ENCODE measurements around the gene KRT75. TPM values are rescaled to one million over a fixed set of nuclear protein-coding genes. Genes with fewer than 3 reads are reported as not detected.

KRT75 gene
- total RNA-seq, 6 experiments from 2014 or later, result not detected

- Histone ChIP-seq H3K27ac (no peak overlapping the region), H3K4me3 (no peak overlapping the region), H3K4me1 (no peaks in the 10 kb centered on the region), H3K27me3 (no peaks in the 10 kb centered on the region), H3K9me3 (no peaks in the 10 kb centered on the region), H3K36me3 (no peaks in the 10 kb centered on the region)
- intact Hi-C loops (cut with DNase I), result loop anchor here in 1 of 2 donors (10.0 kb wide), 1 partner anchor 174 kb away; no protein-coding TSS in a partner anchor
- DNase-seq, result no peak
- TF ChIP-seq CTCF (IDR thresholded peaks at IDR 0.05), result peak; percentile 27 to 49 (median 36)
- no peak for TF ChIP-seq POLR2A (IDR thresholded peaks at IDR 0.05)
- WGBS (ENCODE audit: insufficient coverage, low coverage, low lambda C conversion rate, missing lambda C conversion rate), result 40% methylated on average over 1 of the region's 11 CpGs
- peak; percentile 22 to 41 (median 34) for ATAC-seq
These were observed 43.2 kb downstream of the KRT75 start for GRCh38 chr12:52390739-52391617.

- H3K4me3 ChIP-seq, result no peak overlapping the region
- no peaks in the 10 kb centered on the region for H3K4me1 ChIP-seq
- H3K27me3 ChIP-seq, result no peaks in the 10 kb centered on the region
- H3K36me3 ChIP-seq, result no peaks in the 10 kb centered on the region
- H3K27ac ChIP-seq, result no peak overlapping the region
- no peak for TF ChIP-seq CTCF (IDR thresholded peaks at IDR 0.05)
- TF ChIP-seq POLR2A (IDR thresholded peaks at IDR 0.05), result no peak
- DNase-seq (no peak), ATAC-seq (no peak)
- WGBS (ENCODE audit: insufficient coverage, low coverage, low lambda C conversion rate, missing lambda C conversion rate), result 53% methylated on average over 9 of the region's 9 CpGs
- H3K9me3 ChIP-seq, result no peaks in the 10 kb centered on the region
- intact Hi-C loops (cut with DNase I), result loop anchor here in 1 of 2 donors (10.0 kb wide), 1 partner anchor 175 kb away; no protein-coding TSS in a partner anchor
These were observed 44.6 kb downstream of the KRT75 start for GRCh38 chr12:52389313-52390207.

- Histone ChIP-seq H3K36me3 (no peaks in the 10 kb centered on the region), H3K27ac (no peak overlapping the region), H3K4me3 (no peak overlapping the region), H3K9me3 (no peaks in the 10 kb centered on the region), H3K27me3 (no peaks in the 10 kb centered on the region), H3K4me1 (no peaks in the 10 kb centered on the region)
- TF ChIP-seq CTCF (IDR thresholded peaks at IDR 0.05) (no peak), POLR2A (IDR thresholded peaks at IDR 0.05) (no peak)
- intact Hi-C loops (cut with DNase I), result no loop called here
- ATAC-seq, result no peak
- DNase-seq, result no peak
- 78% methylated on average over 2 of the region's 2 CpGs for WGBS (ENCODE audit: insufficient coverage, low coverage, low lambda C conversion rate, missing lambda C conversion rate)
These were observed 46.3 kb downstream of the KRT75 start for GRCh38 chr12:52387859-52388258.

- Histone ChIP-seq H3K4me3 (no peak within 1 kb of the TSS), H3K4me1 (no peaks in the 10 kb centered on the region), H3K36me3 (no peaks in the 10 kb centered on the region), H3K27ac (no peak within 1 kb of the TSS), H3K9me3 (no peaks in the 10 kb centered on the region), H3K27me3 (no peaks in the 10 kb centered on the region)
- intact Hi-C loops (cut with DNase I), result no loop called here
- no peak for DNase-seq
- TF ChIP-seq CTCF (IDR thresholded peaks at IDR 0.05), result no peak
- TF ChIP-seq POLR2A (IDR thresholded peaks at IDR 0.05), result no peak
- WGBS (ENCODE audit: insufficient coverage, low coverage, low lambda C conversion rate, missing lambda C conversion rate), result 100% methylated on average over 2 of the region's 11 CpGs
- ATAC-seq, result no peak
These were observed 48.9 kb downstream of the KRT75 start, which contains the start of gene KRT84 for GRCh38 chr12:52385226-52385702. Gene KRT84, minus strand, starts transcription at chr12:52385652. Its CDS starts 67 bp downstream, at chr12:52385585.

Measured in right lobe of liver (tissue), 6 donors.